ENCODE measurements around the gene SMAD5.
A peak's percentile ranks its signal among the peaks of the same experiment; 100 is the strongest.

Gene SMAD5

DNA sequence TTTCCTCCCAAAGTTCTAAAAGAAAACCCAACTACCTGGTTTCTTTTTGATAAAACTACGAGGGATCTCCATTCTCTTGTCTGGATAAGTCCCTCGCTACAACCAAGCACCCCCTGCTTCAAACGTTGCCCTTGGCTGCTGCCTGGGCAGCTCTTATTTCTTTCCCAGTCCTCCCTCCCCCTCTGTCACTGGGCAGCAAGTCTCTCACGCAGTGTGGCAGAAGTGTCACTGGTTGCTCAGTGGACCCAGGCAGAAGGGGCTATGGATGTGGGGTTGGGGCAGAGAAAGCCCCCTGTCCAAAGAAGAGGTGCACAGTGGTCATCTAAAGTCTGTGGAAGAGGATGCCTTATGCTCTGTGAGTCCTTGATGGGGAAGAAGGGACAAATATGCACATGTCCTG is 67.5 kb downstream of the SMAD5 start:
- no peak for DNase-seq

GRCh38 chr5:136200761-136201160 is 68.1 kb downstream of the SMAD5 start:
- no peak for DNase-seq

DNA sequence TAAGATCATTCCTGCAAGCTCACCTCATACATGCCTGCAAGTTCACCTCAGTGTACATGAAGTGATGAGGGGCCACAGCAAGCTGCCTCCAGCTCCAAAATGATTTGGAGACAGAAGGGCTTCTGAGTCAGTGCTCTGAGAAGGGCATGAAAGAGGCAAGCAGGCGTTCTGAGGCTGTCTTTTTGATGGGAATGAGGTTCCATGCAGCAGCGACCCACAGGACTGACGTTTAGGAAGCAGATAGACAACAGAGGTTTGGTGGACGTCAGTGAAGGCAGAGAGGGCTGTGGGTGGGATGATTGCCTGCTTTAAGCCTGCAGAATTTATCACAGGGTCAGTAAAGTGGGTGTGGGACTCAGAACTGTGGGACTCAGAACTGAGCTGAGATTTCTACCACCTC is 69.2 kb downstream of the SMAD5 start:
- DNase-seq: no peak

DNA sequence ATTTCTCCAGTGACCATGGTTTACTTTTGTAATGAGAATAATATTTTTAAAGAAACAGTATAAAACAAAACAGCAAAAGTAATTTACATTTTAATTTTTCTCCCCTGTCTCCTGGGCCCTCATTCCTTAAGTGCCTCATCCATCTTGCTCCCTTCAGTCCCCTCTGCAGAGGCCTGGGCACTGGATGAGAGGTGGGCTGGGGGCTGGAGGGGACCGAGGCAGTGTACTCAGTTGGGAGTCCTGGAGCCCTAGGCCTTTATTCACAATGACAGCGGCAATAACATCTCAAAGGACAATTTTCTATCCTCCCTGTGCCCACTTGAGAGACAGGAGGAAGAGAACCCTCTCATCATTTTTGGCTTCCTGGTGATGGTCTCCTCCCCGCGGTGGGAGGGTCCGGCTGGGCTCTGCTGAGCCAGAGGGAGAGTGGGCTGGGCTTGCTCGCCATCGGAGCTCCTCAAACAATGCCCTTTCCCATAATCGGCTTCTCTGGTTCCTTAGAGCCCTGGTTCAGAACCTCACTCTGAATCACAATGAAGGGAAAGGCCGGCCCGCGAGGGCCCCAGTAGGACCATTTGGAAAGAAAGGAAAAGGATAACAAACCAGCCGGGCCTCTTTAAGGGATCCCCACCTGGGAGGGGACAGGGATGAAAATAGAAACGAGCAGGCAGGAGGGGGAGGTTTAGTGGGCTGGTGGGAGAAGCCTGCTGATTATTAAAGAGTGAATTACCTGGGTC is 70.0 kb downstream of the SMAD5 start:
- DNase-seq: no peak

GRCh38 chr5:136203303-136203922 is 70.8 kb downstream of the SMAD5 start:
- DNase-seq: no peak

GRCh38 chr5:136205061-136205702 is 72.5 kb downstream of the SMAD5 start:
- DNase-seq: no peak

DNA sequence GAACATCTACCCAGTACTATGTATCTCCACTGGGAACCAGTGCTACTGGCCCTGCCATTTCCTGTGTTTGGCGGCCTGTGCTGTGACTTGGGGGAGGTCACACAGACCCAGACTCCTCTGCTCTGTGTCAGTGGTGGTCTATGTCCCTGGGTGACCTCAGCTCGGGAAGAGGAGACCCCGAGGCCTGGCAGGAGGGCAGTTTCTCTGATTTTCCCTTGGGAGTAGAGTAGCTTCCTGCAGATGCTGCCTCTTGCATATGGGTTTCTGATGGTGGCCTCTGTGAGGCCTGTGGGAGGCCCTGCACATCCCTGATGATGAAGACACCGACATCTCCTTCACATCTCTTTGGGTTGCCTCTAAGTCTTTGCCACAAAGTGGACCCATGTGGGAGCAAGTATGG is 73.3 kb downstream of the SMAD5 start:
- no peak for DNase-seq

- no peak for DNase-seq
Measured at GRCh38 chr5:136206361-136206760, 73.7 kb downstream of the SMAD5 start.

GRCh38 chr5:136207631-136208030 is 75.0 kb downstream of the SMAD5 start:
- no peak for DNase-seq

- no peak for DNase-seq
Measured at GRCh38 chr5:136208916-136209315, 76.3 kb downstream of the SMAD5 start.

DNA sequence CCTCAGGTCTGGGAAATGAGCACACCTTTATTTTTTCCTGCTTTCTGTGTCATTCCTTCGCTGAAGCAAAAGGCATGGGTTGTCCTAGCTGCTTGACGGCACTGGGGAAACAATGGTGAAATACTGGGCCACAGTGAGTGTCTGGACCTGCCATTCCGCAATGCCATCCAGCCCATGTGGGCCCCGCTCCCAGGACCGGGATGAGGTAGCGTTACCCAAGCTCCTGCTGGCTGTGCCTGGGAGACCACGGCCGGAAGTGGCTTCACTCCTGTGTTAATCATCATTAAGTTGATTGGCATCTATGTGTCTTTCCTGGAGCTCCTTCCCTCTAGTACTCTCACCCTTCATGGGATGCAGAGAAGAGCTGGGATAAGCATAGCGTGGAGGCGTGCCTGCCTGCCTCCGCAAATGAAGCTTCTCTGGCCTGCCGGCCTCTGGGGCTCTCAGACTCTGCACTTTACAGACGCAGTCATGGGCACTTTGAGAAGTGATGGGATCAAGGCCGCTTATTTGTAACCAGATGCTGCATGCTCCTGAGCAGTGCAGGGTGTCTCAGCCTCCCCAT is 76.8 kb downstream of the SMAD5 start:
- no peak for DNase-seq

DNA sequence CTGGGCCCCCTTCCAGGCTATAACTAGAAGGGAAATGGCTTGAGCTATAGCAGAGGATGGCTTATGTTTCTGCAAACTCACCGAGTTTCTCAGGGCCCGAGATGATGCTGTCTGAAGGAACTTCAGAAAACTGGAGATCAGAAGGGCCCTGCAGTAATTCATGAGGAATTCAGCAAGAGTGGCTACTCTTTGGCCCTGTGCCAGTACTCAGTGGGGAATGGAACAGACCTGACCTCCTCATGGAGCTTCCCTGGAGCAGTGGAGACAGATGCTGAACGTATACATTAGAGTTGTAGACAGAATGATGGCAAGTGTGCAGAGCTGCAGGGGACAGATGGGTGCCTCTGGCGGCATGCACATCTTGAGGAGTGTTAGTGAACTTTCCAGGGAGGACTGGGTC is 77.6 kb downstream of the SMAD5 start:
- no peak for DNase-seq

- DNase-seq: no peak
Measured at GRCh38 chr5:136211282-136212040, 78.8 kb downstream of the SMAD5 start.

GRCh38 chr5:136212252-136212721 is 79.6 kb downstream of the SMAD5 start:
- peak; percentile 53 for DNase-seq

DNA sequence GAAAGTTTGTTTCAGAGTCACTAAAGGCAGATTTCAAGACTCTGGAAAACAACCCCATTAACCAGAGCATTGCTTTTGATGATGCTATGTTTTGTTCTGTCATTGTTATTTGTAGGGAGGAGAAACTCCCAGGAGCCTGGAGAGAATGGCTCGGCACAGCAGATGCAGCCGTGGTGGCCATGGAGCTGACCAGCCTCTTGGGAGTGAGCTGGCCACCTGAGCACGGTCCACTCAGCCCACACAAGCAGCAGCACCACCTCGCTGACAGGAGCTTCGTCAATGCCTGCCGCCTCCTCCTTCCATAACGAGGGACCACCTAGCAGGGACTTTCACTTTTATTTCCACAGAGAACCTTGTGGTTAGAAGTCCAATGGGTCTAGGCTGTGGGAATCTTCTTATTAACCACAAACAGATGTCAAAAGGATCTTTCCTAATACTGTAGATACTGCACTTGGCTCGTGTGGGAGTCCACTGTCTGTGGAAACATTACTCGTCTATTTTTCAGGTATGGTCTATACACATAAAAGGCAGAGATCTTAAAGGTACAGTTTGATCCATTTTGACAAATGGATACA is 81.4 kb downstream of the SMAD5 start:
- DNase-seq: no peak

DNA sequence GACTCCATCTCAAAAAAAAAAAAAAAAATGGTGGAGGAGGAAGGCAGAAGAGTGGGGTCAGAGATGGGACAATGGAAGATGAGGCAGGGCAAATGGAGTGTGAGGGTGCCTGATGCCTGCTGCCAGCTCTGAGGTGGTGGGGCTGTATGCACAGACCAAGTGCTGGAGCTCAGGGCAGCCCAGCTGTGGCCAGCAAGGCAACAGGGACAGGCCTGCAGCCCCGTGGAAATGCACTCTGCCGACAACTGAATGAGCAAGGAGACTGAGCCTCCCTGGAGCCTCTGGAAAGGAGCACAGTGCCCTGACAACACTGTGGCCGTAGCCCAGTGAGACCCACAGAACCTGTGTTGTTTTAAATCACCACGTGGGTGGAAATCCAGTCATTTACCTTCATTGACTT is 83.2 kb downstream of the SMAD5 start:
- DNase-seq: no peak

DNA sequence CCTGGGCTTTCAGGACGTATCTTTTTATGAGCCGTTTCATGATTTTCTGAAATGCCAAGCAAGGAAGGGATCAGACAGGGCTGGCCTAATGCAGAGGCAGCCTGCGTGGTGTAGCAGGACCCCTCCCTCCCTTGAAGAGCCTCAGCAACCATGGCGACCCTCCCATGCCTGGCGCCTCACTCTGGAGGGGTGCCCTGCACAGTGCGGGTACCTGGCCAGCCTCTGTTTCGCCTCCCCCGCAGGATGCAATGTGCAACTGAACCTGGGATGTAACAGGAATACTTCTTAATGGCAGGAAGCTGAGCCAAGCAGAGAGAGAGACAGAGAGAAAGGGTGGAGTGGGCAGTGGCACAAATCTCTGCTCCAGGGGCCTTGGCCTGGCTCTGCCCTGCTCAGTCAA is 83.6 kb downstream of the SMAD5 start:
- DNase-seq: no peak

GRCh38 chr5:136221340-136221739 is 88.7 kb downstream of the SMAD5 start:
- DNase-seq: no peak

DNA sequence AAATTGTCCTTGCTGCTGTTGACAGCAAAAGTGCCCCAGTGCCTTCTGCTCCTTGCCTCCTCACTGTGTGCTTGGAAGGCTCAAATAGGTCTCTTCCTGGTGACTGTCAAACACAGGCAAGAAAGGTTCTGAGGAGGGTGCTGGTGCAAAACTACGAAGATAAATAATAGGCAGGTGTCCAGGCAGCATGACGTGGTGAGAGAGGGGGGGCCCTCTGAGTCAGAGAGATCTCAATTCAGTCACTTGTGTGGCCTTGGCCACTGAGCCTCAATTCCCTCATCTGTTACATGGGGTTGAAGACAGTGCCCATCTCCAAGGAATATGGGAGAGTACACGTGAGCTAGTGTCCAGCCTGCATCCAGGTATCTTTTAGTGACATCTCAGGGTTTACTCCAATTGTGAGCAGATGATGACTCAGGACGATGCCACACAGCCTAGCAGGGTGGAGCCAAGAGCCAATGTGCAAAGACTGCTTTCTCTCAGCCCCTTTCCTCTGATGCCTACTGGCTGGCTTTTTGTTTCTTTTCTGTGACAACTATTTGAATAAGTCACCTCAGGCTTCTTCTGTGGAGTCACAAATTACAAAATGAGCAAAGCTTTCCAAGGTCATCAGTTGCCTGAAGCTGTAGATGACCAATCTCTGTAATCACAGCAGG is 90.1 kb downstream of the SMAD5 start:
- DNase-seq: no peak

GRCh38 chr5:136225796-136226195 is 93.2 kb downstream of the SMAD5 start:
- DNase-seq: no peak

DNA sequence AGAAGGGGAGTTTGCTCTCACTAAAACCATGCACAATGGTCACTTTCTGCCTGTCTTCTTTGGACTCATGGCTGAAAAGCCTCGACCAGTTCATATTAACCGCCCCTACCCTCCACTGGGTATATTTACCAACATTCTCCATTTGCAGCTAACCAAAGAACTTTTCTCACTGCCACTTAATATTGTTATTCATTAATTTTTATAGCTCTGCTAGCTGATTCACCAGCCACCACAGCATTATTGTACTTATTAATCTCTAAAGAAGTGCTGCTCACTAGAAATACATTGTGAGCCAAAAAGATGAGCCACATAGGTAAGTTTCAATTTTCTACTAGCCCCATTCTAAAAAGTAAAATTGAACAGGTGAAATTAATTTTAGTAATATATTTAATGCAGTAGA is 93.8 kb downstream of the SMAD5 start:
- no peak for DNase-seq

GRCh38 chr5:136228136-136228757 is 95.6 kb downstream of the SMAD5 start:
- DNase-seq: no peak

All from activated CD4-positive, CD25-positive, alpha-beta regulatory T cell treated with anti-CD3 and anti-CD28 coated beads, Interleukin-2, amount 50 U/mL, for 72 hours (primary cell).